GM19099 (cell line): ENCODE data around the gene LPCAT4.

Experiments used
- POLR2A ChIP-seq: IDR thresholded peaks from 3 replicates; pipeline ENCODE4 v1.6.1; 2011; ENCODE audit warnings: low read depth; ENCODE audit not compliant: insufficient read length; ENCODE audit errors: extremely low read depth

Gene LPCAT4

DNA sequence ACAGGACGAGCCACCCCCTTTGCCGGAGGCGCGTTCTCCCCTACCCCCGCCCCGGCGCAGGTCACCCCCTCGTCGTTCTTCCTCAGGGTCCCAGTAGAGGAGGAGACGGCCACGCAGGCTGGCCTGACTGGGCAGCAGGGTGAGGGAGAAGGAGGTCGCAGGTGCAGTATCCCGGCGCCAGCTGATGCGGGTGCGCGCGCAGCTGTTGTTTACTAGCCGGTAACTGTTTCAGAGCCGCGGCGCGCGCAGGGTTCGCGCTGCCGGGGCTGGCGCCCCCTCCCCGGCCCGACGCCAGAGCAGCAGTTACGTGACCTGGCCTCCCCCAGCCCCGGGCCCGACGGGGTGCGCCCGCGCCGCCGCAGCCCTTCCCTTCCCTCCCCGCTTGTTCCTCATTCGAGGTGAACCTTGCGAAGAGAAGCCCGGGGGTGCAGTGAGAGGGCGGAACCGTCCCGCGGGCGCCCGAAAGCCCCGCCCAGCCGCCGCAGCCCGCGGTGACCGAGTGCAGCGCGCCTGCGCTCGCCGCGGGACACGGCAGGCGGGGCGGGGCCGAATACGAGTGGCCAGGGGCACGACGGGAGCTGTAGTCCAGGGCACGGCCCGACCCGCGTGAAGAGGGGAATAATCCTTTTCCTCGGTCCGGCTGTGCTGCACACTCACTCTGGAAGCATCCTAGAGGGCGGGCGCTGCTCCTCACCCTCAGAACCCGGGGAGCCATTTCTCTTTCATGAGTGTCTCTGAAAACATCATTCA, 29.3 kb downstream of the LPCAT4 start, which contains the start of gene SLC12A6:
TSS of gene SLC12A6 (minus strand) at position 225 of the 750 bp plus-strand sequence. CDS start 1,101 bp downstream, outside the sequence.
- TF ChIP-seq POLR2A: peak; percentile 82

DNA sequence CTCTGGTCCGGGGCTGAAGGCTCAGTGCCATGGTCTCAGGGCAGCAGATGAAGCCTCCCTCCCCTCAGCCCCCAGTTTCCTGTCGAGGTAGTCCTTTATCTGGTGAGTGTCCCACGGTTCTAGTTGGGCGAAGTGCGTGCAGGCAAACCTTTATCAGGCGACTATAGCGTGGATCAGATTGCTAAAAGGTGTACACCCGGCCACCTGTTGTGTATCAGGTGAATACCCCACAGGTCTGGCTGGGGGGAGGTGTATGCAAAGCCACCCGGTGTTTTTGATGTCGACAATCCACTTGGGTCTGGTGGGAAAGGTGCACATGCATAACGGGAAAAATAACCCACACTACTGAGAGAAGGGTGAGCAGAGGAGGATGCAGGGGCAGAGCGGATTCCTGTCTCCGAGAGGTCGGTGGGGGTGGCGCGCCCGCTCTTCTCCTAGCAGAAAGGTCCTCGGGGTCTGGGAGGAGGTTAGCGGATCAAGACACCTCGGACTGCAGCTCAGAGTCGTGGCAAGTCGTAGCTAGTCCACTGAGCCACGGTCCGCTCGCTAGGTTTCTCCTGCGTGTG, 29.9 kb downstream of the LPCAT4 start:
- TF ChIP-seq POLR2A: no peak

DNA sequence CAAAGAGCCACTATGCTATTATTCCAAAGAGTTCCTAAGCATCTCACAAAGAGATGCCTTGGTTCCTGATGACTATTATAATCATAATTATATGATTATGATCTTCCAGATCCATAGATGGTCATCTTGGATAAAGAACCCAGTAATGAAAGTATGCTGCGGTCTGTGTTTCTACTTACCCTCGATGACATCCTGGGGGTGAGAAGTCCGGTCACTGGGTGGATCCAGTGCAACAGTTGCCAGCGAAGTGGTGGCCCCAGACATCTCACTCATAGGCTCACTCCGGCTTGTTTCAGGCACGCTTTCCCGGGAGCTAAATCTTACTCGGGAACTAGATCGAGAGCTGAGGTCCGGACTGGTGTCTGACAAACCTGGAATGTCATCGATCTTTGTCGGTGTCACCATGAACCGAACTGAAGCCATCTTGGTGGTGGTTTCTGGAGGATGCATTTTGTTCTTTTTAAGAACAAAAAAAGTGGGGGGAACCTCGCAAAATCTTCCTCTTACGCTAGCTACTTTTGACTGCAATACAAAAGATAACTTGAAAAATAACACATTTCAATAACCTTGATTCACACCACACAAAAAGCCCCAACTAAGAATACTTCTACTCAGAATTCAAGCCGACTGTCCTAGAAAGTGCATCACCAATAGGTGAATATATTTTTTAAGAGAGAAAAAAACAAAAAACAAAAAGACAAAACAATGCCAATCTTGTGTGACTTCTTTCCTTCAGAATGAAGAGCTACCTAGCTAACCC, 30.6 kb downstream of the LPCAT4 start:
- peak; percentile 6 for TF ChIP-seq POLR2A

DNA sequence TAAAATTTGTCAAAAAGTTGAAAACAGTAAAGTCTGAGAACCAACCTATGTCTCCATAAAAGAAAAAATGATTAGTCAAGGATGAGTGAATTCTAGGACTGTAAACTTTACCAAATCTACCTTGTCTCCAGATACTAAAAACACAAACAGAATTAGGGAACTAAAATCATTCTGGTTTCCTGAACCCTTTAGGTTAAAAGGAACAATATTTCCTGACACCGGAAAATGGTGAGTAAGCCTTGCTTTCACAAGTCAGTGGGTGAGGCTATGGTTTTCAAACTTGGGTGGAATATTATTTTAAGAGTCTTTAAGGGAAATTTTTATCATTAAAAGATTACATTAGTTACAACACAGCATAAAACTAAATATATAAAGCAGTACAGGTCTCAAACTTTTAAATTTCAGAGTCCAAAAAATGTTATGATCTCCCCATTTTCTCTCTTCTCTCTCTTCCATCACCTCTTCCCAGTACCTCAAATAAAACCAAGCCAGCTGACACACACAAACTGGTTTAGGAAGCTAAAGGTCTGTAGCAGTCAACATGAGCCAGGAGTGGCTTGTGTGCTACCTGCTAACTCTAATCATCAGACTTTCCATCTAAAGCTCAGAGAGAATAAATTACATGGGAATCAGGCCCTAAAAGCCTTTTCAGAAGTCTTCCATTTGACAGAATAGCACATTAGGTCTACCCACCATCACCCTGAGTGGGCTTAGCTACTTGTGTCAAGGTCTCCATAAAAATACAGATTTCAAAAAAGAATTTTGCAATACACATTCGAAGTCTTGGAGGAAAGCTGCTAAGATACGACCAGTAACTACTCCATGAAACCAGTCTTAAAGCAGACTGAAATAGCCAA, 31.6 kb downstream of the LPCAT4 start:
- no peak for TF ChIP-seq POLR2A

DNA sequence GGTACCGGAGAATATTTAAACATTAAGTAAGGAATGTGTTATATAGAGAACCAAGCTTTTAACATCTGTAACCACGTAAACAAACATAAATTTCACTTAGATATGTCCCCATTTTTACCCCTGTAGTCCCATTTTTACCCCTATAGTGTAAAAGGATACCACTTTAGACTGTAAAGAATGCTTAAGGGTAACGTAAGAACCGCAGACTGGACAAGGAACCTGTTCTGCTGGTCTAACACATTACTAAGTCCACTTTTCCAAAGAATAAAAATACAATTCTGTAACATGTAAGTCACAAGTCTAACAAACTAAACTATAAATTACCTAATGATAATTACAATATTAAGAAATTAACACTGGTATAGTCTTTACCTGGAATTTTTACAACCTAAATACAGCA, 32.3 kb downstream of the LPCAT4 start:
- no peak for TF ChIP-seq POLR2A

DNA sequence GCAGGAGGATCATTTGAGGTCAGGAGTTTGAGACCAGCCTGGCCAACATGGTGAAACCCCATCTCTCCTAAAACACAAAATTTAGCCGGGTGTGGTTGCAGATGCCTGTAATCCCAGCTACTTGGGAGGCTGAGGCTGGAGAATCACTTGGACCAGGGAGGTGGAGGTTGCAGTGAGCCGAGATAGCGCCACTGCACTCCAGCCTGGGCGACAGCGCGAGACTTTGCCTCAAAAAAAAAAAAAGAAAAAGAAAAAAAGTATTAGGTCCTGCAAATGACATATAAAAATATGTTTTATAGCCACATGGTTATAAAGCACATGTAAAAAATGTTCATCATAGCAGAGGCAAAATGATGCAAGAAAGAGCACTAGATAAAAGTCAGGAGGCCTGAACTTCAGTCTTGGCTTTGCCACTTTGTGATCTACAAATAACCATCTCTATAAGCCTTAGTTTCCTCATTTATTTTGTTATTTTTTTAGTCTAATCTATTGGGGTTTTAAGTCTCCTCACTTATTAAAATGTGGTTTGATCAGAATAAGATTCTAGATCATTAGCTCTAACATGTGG, 34.4 kb downstream of the LPCAT4 start:
- no peak for TF ChIP-seq POLR2A

DNA sequence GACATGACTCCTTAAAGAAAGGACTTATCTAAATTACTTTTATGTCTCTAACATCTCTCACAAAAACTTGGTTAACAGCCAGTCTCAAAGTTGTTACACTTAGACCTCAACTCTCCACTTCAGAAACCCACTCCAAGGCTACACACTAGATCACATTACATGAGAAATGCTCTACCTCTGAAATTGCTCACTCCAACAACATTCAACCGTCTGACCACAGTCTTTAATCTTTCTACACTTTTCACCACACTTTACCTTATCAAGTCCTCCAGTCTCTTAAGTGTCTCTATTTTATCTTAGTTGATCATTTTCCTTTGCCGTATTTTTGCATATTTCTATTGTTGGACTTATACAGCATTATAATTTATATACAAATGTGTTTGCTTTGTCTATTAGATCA, 35.2 kb downstream of the LPCAT4 start:
- TF ChIP-seq POLR2A: no peak

DNA sequence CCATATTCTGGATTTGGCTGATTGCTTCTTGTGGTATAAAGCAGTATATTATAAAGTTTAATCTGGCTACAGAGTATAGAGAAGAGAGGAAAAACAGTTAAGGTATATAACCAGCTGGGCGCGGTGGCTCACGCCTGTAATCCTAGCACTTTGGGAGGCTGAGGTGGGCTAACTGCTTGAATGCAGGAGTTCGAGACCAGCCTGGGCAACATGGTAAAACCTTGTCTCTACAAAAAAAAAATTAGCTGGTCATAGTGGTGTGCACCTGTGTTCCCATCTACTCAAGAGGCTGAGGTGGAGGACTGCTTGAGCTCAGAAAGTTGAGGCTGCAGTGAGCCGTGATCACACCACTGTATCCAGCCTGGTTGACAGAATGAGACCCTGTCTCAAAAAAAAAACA, 36.7 kb downstream of the LPCAT4 start:
- TF ChIP-seq POLR2A: no peak

DNA sequence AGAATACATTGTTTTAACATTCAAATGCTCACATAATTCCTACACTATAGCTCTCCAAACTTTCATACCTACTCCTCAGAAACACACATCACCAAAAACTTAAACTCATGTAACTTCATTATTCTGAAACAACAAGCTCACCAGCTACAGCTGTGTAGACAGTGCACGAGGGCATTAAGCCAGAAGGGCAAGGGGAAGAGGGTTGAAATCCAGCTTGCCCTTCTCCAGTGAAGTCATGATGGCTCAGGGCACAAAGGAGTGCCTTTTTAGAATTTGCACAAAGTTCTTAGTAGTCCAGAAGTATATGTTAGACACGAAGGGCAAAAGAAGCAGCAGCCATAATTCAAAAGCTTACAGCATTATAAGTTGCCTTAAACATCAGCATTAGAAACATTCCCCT, 38.0 kb downstream of the LPCAT4 start:
- no peak for TF ChIP-seq POLR2A

DNA sequence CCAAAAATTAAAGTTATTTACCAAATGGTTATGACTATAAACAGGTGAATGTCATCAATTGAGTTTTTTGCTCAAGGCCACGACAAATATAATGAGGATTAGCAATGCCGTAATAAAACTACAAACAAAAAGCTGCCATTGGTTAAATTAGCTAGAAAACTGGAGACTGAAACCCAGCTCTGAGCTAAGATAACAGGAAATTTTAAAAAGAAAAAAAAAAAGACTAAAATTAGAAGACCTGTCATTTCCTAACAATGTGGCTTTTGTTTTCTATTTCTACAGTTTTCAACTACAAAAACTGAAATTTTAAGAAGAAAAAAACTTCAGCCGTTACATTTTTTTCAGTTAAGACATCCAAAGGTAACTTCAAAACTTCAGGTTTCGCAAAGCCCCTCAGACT, 39.1 kb downstream of the LPCAT4 start:
- TF ChIP-seq POLR2A: no peak

DNA sequence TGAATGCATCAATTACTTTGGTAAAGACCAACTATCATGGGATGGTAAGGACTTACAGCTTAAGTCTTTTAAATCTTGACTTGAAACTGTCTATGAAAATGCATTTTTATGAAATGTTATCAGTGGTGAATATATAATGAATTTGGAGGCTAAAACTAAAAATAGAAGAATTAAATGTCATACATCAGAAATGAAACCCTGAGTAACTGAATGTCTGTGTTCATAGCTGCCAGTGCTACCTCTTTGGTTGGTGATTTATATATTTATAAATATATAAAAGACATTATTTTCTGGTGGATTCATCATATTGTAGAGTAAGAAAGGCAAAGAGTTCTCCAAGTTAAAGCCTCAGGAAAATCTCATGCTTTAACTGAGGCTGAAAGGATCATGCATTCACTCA, 41.6 kb downstream of the LPCAT4 start:
- TF ChIP-seq POLR2A: no peak

DNA sequence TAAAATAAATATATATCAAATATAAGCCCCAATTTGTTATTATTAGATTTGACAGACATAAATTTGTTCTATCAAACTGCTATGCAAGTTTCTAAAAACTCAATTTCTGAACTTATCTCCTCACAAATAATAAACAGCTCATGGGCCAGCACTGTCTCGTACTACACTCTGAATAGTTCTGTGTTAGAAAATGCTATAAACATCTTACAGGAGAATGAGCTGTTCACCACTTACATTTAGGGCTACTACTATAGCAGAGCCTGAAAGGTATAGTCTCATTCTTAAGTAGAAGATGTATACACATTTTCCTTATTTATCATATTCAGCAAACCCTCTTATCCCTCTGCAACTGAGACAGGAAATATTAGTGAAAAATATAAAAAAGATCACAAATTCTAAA, 42.1 kb downstream of the LPCAT4 start:
- no peak for TF ChIP-seq POLR2A

DNA sequence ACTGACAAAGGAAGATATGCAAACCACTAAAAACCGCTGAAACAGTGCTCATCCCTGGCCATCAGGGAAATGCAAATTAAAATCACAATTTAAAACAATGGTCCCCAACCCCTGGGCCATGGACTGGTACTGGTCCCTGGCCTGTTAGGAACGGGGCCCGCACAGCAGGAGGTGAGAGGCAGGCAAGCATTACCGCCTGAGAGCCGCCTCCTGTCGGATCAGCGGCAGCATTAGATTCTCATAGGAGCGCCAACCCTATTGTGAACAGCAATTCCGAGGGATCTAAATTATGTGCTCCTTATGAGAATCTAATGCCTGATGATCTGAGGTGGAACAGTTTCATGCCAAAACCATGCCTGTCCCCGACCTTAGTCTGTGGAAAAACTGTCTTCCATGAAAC, 43.8 kb downstream of the LPCAT4 start:
- TF ChIP-seq POLR2A: no peak

DNA sequence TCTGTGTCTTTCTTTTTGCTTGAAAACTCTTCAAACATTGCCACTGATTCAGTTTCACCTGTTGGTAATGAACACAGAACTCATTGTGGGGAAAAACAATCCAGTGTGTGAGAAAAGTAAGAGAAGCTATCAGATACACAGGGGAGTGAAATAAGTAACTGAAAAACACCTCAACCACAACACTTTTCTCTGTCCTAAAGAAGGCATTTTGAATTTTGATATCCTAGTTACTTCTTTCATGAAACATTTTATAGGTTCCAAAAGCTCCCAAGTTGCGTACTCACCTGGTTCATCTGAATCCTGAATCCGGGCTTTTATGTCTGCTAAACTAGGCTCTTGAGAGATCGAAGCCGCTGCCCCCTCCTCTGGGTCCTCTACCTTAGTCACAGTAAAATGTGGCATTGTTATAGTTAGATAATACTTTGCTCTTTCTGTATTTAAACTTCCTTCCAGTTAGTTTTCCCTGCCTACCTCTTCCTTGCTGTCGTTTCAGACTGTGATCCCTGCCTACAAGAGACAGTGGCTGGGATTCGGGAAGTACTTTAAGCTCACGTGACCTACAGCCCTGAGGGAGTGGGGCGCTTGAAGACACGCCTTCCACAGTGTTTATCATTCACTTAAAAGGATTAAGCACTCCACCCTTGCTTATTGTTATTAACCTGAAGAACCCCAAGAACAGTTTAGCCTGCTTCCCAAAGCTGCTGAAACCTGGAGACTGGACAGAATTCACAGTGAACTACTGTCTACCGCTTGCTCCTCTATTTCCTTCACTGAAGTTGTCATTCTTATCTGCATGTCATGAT, 48.5 kb downstream of the LPCAT4 start:
- no peak for TF ChIP-seq POLR2A
